SK-N-SH (cell line): ENCODE results near the gene NACAD. TPM values are rescaled to one million over a fixed set of nuclear protein-coding genes. Genes with fewer than 3 reads are reported as not detected.

Experiments used
- CTCF ChIA-PET: fragments of 300-600, 350-600 bp; formaldehyde crosslinking; extraction: SDS; loops from one replicate; lab custom pipeline; 2021; lab: Yijun Ruan, JAX
- POLR2A ChIA-PET: fragments of 350-600 bp; sonication (Branson Sonifier 250); formaldehyde crosslinking; extraction: SDS; loops from one replicate; lab custom pipeline; 2020; ENCODE audit warnings: antibody characterized with exemption, inconsistent platforms; lab: Yijun Ruan, JAX
- DNase-seq: peaks from one replicate; pipeline ENCODE4 v3.0.0; 2012
- H2AFZ ChIP-seq: fragments of 200-600 bp; sonication (generic); 2 replicates; pipeline ENCODE4 v1.8.1; 2016; ENCODE audit warnings: antibody characterized with exemption, mild to moderate bottlenecking, low read depth
- H3F3A ChIP-seq: fragments of 200-600 bp; sonication (generic); replicated peaks from 2 replicates; pipeline ENCODE3; 2016; ENCODE audit warnings: antibody characterized with exemption, mild to moderate bottlenecking; ENCODE audit not compliant: insufficient read depth
- H3K27ac ChIP-seq, 2 experiments: fragments of 200-500 bp in 1 of 2; fragments of 200-600 bp in 1 of 2; sonication (Bioruptor generic) in 1 of 2; sonication (generic), shearing (Covaris generic) in 1 of 2; 2 replicates each; pipeline versions ENCODE4 v1.5.1 to v1.6.1; 2014 to 2016; ENCODE audit warnings: low read depth in 2 of 2, inconsistent platforms in 1 of 2, low read length in 1 of 2, mild to moderate bottlenecking in 1 of 2, mixed read lengths in 1 of 2
- H3K27me3 ChIP-seq: fragments of 200-600 bp; sonication (generic), shearing (Covaris generic); 2 replicates; pipeline ENCODE4 v1.6.1; 2016; ENCODE audit warnings: mixed run types; ENCODE audit not compliant: insufficient read depth
- H3K36me3 ChIP-seq, 2 experiments: fragments of 200-500 bp in 1 of 2; fragments of 200-600 bp in 1 of 2; sonication (Bioruptor generic) in 1 of 2; sonication (generic) in 1 of 2; replicated peaks in 1 of 2; 2 replicates each; pipeline versions ENCODE3 to v1.5.1; 2014 to 2016; ENCODE audit warnings: low read length in 1 of 2, mild to moderate bottlenecking in 1 of 2; ENCODE audit not compliant: insufficient read depth in 2 of 2, control insufficient read depth in 1 of 2
- H3K4me1 ChIP-seq, 2 experiments: fragments of 200-500 bp in 1 of 2; fragments of 200-600 bp in 1 of 2; sonication (Bioruptor generic) in 1 of 2; sonication (generic), shearing (Covaris generic) in 1 of 2; 2 replicates each; pipeline versions ENCODE4 v1.5.1 to v1.6.1; 2014 to 2016; ENCODE audit warnings: low read depth in 1 of 2, low read length in 1 of 2, mixed run types in 1 of 2; ENCODE audit not compliant: insufficient read depth in 2 of 2, control insufficient read depth in 1 of 2
- H3K4me2 ChIP-seq: fragments of 200-600 bp; sonication (generic), shearing (Covaris generic); 2 replicates; pipeline ENCODE4 v1.6.1; 2017; ENCODE audit warnings: mixed run types
- H3K4me3 ChIP-seq, 2 experiments: fragments of 200-500 bp in 1 of 2; fragments of 200-600 bp in 1 of 2; sonication (Bioruptor generic) in 1 of 2; sonication (generic), shearing (Covaris generic) in 1 of 2; 2 replicates each; pipeline versions ENCODE4 v1.5.1 to v1.8.1; 2014 to 2016; ENCODE audit warnings: low read depth in 2 of 2, inconsistent platforms in 1 of 2, low read length in 1 of 2, mild to moderate bottlenecking in 1 of 2, mixed read lengths in 1 of 2, moderate library complexity in 1 of 2
- H3K79me2 ChIP-seq: fragments of 200-600 bp; sonication (generic); 2 replicates; pipeline ENCODE4 v1.8.1; 2017; ENCODE audit warnings: mild to moderate bottlenecking; ENCODE audit not compliant: insufficient read depth
- H3K9ac ChIP-seq: fragments of 200-600 bp; sonication (generic); 2 replicates; pipeline ENCODE4 v1.6.1; 2017; ENCODE audit warnings: mixed run types
- H3K9me2 ChIP-seq: fragments of 200-600 bp; sonication (generic); 2 replicates; pipeline ENCODE4 v1.6.1; 2017; ENCODE audit warnings: mixed run types
- H3K9me3 ChIP-seq: fragments of 200-600 bp; sonication (generic); 2 replicates; pipeline ENCODE4 v1.6.1; 2017; ENCODE audit warnings: mixed run types, mild to moderate bottlenecking, moderate library complexity
- H4K20me1 ChIP-seq: fragments of 200-600 bp; sonication (generic); 2 replicates; pipeline ENCODE4 v1.6.1; 2017; ENCODE audit warnings: mild to moderate bottlenecking, mixed run types; ENCODE audit not compliant: insufficient read depth
- ELF1 ChIP-seq: IDR thresholded peaks from 2 replicates; pipeline ENCODE4 v1.4.0; 2012
- EP300 ChIP-seq, 2 experiments: IDR thresholded peaks; 2 replicates each; pipeline versions ENCODE4 v1.4.0 to v1.6.1; 2012; ENCODE audit warnings: borderline replicate concordance in 1 of 2, low read depth in 1 of 2, low read length in 1 of 2
- EZH2phosphoT487 ChIP-seq: fragments of 200-600 bp; sonication (generic); IDR thresholded peaks from 2 replicates; pipeline ENCODE4 v1.6.1; 2017; ENCODE audit warnings: low read depth, mixed run types, mild to moderate bottlenecking, antibody characterized with exemption, moderate library complexity, borderline replicate concordance
- FOXJ3 ChIP-seq: sonication (generic); formaldehyde crosslinking; IDR thresholded peaks from 2 replicates; pipeline ENCODE4 v1.5.1; 2020; ENCODE audit warnings: mild to moderate bottlenecking, missing genetic modification reagents
- MEF2A ChIP-seq: IDR thresholded peaks from 2 replicates; pipeline ENCODE4 v1.4.0; 2012; ENCODE audit warnings: low read depth, borderline replicate concordance
- RCOR1 ChIP-seq: fragments of 150-350 bp; IDR thresholded peaks from 2 replicates; pipeline ENCODE4 v1.6.1; 2017; ENCODE audit warnings: antibody characterized with exemption, low read length
- REST ChIP-seq: IDR thresholded peaks from 2 replicates; pipeline ENCODE4 v1.6.1; 2012; ENCODE audit warnings: mild to moderate bottlenecking, low read depth, low read length, moderate library complexity
- RXRA ChIP-seq: IDR thresholded peaks from 2 replicates; pipeline ENCODE4 v1.4.0; 2012; ENCODE audit warnings: low read depth, mild to moderate bottlenecking, borderline replicate concordance
- SIN3A ChIP-seq: IDR thresholded peaks from 2 replicates; pipeline ENCODE4 v1.6.1; 2012; ENCODE audit warnings: low read depth, mild to moderate bottlenecking, low read length, moderate library complexity, borderline replicate concordance
- USF1 ChIP-seq: IDR thresholded peaks from 2 replicates; pipeline ENCODE4 v1.4.0; 2012; ENCODE audit warnings: low read depth, borderline replicate concordance
- YY1 ChIP-seq: IDR thresholded peaks from 2 replicates; pipeline ENCODE4 v1.4.0; 2012; ENCODE audit warnings: low read depth, mild to moderate bottlenecking
- WGBS: methylation state at CpG from one replicate; pipeline ENCODE4 v1.1.6; 2017; ENCODE audit warnings: low lambda C conversion rate; 5-methylcytosine and 5-hydroxymethylcytosine counted together
- polyA plus RNA-seq, 3 experiments: library from polyadenylated mRNA; depleted of rRNA; stranded (reverse); fragments of >200 nt; gene quantifications; 2 replicates each; pipeline ENCODE4 v1.2.3, GENCODE V29; 2012

NACAD gene
- polyA plus RNA-seq, 1 of the 3 experiments (the other 2 are of a cell fraction): 2.8 TPM

- Histone ChIP-seq H3K36me3 (peaks cover 47 to 53% of the 10 kb centered on the region in 2 experiments), H3K9me3 (no peaks in the 10 kb centered on the region), H3K27me3 (no peaks in the 10 kb centered on the region), H3K4me2 (no peak overlapping the region), H3K4me1 (no peaks in the 10 kb centered on the region), H3K27ac (no peak overlapping the region), H2AFZ (no peak overlapping the region), H3F3A (peaks cover 17% of the 10 kb centered on the region), H4K20me1 (no peaks in the 10 kb centered on the region; the same call in 1 of the 2 replicates), H3K79me2 (0 out of 2 replicates have a peak, but pooled peaks cover 7% of the 10 kb centered on the region), H3K9ac (no peak overlapping the region), H3K9me2 (no peaks in the 10 kb centered on the region), H3K4me3 (no peak overlapping the region)
- ChIA-PET CTCF (no interaction called here), POLR2A (no interaction called here)
- TF ChIP-seq YY1 (no peak), MEF2A (no peak), REST (no peak), EZH2phosphoT487 (no peak), ELF1 (no peak), EP300 (IDR thresholded peaks at IDR 0.05; ENCODE audit: borderline replicate concordance in 1 of 2, low read depth in 1 of 2, low read length in 1 of 2) (no peak), FOXJ3 (CRISPR knock-in tag) (no peak)
- WGBS: 96% methylated on average over 1 of the region's 1 CpG
- no peak for DNase-seq
Observed at GRCh38 chr7:45048748-45049147, 40.0 kb downstream of the NACAD start.

DNA sequence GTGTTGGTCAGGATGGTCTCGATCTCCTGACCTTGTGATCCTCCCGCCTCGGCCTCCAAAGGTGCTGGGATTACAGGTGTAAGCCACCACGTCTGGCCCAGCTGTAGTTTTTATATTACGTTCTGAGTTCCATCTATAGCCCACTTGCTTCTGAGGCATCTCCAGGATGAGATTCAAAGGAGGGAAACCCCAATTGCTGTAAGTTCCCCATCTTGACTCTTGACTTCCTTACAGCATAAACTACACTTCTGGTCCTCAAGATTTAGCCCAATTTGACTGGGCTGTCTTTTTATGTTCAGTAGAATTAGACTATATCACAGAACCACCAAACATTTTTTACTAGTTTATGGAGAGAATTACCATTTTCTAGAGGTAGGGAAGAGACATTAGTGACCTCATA lies 44.4 kb downstream of the NACAD start:
- Histone ChIP-seq H3F3A (peaks cover 15% of the 10 kb centered on the region), H2AFZ (no peak overlapping the region), H3K9me3 (no peaks in the 10 kb centered on the region), H3K36me3 (peaks cover 36 to 87% of the 10 kb centered on the region in 2 experiments), H3K4me1 (no peaks in the 10 kb centered on the region), H3K4me3 (no peak overlapping the region), H3K27me3 (no peaks in the 10 kb centered on the region), H3K9ac (no peak overlapping the region), H3K9me2 (no peaks in the 10 kb centered on the region), H3K79me2 (peaks cover 16% of the 10 kb centered on the region; the same call in 1 of the 2 replicates), H3K27ac (no peak overlapping the region), H4K20me1 (no peaks in the 10 kb centered on the region; the same call in 1 of the 2 replicates), H3K4me2 (no peak overlapping the region)
- ChIA-PET CTCF (interaction anchor here (0.8 kb wide), 1 partner anchor 188 kb away, joined by 3 read pairs; no protein-coding TSS in a partner anchor), POLR2A (no interaction called here)
- no peak for TF ChIP-seq YY1
- TF ChIP-seq ELF1: no peak
- no peak for TF ChIP-seq USF1
- TF ChIP-seq RCOR1: no peak
- TF ChIP-seq RXRA: no peak
- no peak for TF ChIP-seq SIN3A
- 97% methylated on average over 5 of the region's 5 CpGs for WGBS
- no peak for DNase-seq
